DOHH2 (cell line): ENCODE data around the gene FARS2.

Source experiments
- H3F3A ChIP-seq: fragments of 200-600 bp; sonication (generic), shearing (Covaris generic); 2 replicates; pipeline ENCODE4 v1.6.0; 2016; ENCODE audit warnings: antibody characterized with exemption, mild to moderate bottlenecking; ENCODE audit not compliant: control insufficient read depth, insufficient read depth
- H3K27ac ChIP-seq: fragments of 200-600 bp; sonication (generic); 2 replicates; pipeline ENCODE4 v1.5.1; 2014; ENCODE audit warnings: low read depth, mild to moderate bottlenecking, low read length, moderate library complexity
- H3K27me3 ChIP-seq: fragments of 200-600 bp; sonication (generic); 2 replicates; pipeline ENCODE4 v1.6.1; 2014; ENCODE audit warnings: mild to moderate bottlenecking, low read length, mixed read lengths; ENCODE audit not compliant: control insufficient read depth
- H3K36me3 ChIP-seq: fragments of 200-600 bp; sonication (generic); 2 replicates; pipeline ENCODE4 v1.6.1; 2014; ENCODE audit warnings: mild to moderate bottlenecking, low read length, moderate library complexity, mixed read lengths; ENCODE audit not compliant: control insufficient read depth
- H3K4me1 ChIP-seq: fragments of 200-600 bp; sonication (generic); 2 replicates; pipeline ENCODE4 v1.6.1; 2014; ENCODE audit warnings: mild to moderate bottlenecking, low read length, mixed read lengths; ENCODE audit not compliant: control insufficient read depth
- H3K4me2 ChIP-seq: fragments of 200-600 bp; sonication (generic); 2 replicates; pipeline ENCODE4 v1.6.0; 2014; ENCODE audit warnings: mild to moderate bottlenecking, low read length, moderate library complexity
- H3K4me3 ChIP-seq: fragments of 200-600 bp; sonication (generic); 2 replicates; pipeline ENCODE4 v1.5.1; 2014; ENCODE audit warnings: mild to moderate bottlenecking, low read length, mixed read lengths
- H3K79me2 ChIP-seq: fragments of 200-600 bp; sonication (generic); 2 replicates; pipeline ENCODE4 v1.6.1; 2014; ENCODE audit warnings: mild to moderate bottlenecking, low read length, mixed read lengths; ENCODE audit not compliant: control insufficient read depth
- H3K9me2 ChIP-seq: fragments of 200-600 bp; sonication (generic); replicated peaks from 2 replicates; pipeline ENCODE4 v1.6.1; 2014; ENCODE audit warnings: mild to moderate bottlenecking, low read length, mixed read lengths; ENCODE audit not compliant: control insufficient read depth
- H3K9me3 ChIP-seq: fragments of 200-600 bp; sonication (generic); 2 replicates; pipeline ENCODE4 v1.6.1; 2014; ENCODE audit warnings: antibody characterized with exemption, low read length, mixed read lengths; ENCODE audit not compliant: control insufficient read depth, insufficient read depth
- H4K20me1 ChIP-seq: fragments of 200-600 bp; sonication (generic); 2 replicates; pipeline ENCODE4 v1.6.0; 2014; ENCODE audit warnings: low read depth, mild to moderate bottlenecking, antibody characterized with exemption, low read length, moderate library complexity; ENCODE audit not compliant: control insufficient read depth, insufficient read depth
- EZH2phosphoT487 ChIP-seq: fragments of 200-600 bp; sonication (generic); IDR thresholded peaks from 2 replicates; pipeline ENCODE4 v1.6.1; 2017; ENCODE audit warnings: borderline replicate concordance, mild to moderate bottlenecking, antibody characterized with exemption, low read length, moderate library complexity, mixed read lengths
- TF ChIP-seq, protein P1 (sequence below): fragments of 200-600 bp; sonication (generic); IDR thresholded peaks from one replicate; pipeline ENCODE4 v1.5.1; 2014; ENCODE audit warnings: antibody characterized with exemption, mild to moderate bottlenecking, low read depth, low read length; ENCODE audit not compliant: poor library complexity, severe bottlenecking

FARS2 gene

DNA sequence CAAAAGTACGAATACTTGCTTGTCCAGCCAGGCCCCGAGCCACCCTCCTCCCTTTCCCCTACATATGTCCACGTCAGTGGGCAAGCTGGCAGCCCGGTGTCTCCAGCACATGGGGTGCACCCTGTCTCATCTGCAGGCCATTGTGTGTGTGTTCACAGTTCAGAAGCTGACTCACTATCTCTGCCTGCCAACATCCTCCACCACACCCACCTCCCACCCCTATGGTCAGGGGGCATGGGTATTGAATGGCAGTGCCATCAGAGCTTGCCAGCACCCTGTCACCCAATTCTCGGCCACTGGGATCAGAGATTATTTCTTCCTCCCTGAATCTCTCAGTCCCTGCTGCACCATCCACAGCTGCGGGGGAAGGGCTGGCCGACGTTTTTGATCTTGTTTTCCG lies 195.7 kb downstream of the FARS2 start:
- H4K20me1 ChIP-seq: no peaks in the 10 kb centered on the region
- no peaks in the 10 kb centered on the region for H3K79me2 ChIP-seq
- H3K27ac ChIP-seq: no peak overlapping the region
- H3K4me2 ChIP-seq: no peak overlapping the region
- no peaks in the 10 kb centered on the region for H3K36me3 ChIP-seq
- H3K9me2 ChIP-seq: no peaks in the 10 kb centered on the region
- no peak overlapping the region for H3K4me3 ChIP-seq
- no peaks in the 10 kb centered on the region for H3K27me3 ChIP-seq
- H3K4me1 ChIP-seq: peaks cover 11% of the 10 kb centered on the region
- TF ChIP-seq, protein P1, sequence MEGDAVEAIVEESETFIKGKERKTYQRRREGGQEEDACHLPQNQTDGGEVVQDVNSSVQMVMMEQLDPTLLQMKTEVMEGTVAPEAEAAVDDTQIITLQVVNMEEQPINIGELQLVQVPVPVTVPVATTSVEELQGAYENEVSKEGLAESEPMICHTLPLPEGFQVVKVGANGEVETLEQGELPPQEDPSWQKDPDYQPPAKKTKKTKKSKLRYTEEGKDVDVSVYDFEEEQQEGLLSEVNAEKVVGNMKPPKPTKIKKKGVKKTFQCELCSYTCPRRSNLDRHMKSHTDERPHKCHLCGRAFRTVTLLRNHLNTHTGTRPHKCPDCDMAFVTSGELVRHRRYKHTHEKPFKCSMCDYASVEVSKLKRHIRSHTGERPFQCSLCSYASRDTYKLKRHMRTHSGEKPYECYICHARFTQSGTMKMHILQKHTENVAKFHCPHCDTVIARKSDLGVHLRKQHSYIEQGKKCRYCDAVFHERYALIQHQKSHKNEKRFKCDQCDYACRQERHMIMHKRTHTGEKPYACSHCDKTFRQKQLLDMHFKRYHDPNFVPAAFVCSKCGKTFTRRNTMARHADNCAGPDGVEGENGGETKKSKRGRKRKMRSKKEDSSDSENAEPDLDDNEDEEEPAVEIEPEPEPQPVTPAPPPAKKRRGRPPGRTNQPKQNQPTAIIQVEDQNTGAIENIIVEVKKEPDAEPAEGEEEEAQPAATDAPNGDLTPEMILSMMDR: no peak
- no peak for TF ChIP-seq EZH2phosphoT487
- no peaks in the 10 kb centered on the region for H3K9me3 ChIP-seq
- no peaks in the 10 kb centered on the region for H3F3A ChIP-seq

DNA sequence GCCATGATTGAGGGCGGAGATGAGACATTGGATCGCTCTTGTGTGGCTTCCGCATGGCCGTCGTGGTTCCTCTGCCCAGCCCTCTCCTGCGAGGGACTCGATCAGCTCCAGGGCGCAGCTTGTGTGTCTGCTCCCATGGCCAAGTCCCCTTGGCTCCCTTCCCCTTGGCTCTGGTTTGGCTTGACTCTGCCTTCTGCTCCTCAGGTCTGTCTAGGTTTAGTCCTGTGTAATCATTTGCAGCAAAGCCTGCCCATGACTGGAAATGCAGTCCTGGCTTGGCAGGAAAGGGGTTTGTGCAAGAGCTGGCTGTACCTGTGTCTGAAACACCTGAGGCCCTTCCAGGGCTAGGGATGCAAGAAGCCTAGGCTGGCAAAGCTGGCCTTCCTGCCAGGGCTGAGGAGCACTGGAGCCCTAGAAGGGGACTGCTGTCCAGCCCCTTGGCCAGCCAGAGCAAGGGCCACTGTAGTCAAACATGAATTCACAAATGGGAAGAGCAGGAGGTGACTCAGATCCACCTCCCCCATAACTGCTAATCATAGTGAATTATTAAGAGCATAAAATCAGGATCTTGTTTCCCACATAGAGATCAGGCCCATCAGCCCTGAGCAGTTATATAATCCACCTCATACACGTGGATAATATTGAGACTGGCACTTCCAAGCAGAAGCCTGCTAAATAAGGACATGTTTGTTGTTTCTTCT lies 196.8 kb downstream of the FARS2 start:
- Histone ChIP-seq H3K4me3 (no peak overlapping the region), H3F3A (no peaks in the 10 kb centered on the region), H4K20me1 (no peaks in the 10 kb centered on the region), H3K9me3 (no peaks in the 10 kb centered on the region), H3K36me3 (no peaks in the 10 kb centered on the region), H3K27me3 (no peaks in the 10 kb centered on the region), H3K9me2 (no peaks in the 10 kb centered on the region), H3K79me2 (no peaks in the 10 kb centered on the region), H3K4me1 (peaks cover 11% of the 10 kb centered on the region), H3K4me2 (no peak overlapping the region), H3K27ac (no peak overlapping the region)
- no peak for TF ChIP-seq EZH2phosphoT487
- TF ChIP-seq, protein P1: no peak

DNA sequence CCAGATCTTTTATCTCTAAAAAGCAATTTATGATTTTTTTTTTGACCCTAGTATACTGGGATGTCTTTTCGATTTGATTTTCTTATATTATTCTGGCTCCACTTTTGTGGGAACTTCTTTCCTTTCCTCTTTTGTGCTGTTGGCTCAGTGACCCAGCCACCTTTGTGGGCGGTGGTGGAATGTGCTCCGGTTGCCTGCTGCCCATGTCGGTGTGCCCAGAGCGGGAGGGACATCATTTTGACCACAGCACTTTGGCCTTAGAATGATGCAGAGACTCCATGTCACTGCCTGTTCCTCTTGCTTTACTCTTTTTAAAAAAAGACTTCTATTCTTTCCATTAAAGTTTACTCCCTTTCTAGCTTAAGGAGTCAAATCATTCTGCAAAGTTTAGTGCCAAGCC lies 198.0 kb downstream of the FARS2 start:
- Histone ChIP-seq H3K27me3 (no peaks in the 10 kb centered on the region), H4K20me1 (no peaks in the 10 kb centered on the region), H3K36me3 (no peaks in the 10 kb centered on the region), H3K9me2 (no peaks in the 10 kb centered on the region), H3K4me1 (peaks cover 11% of the 10 kb centered on the region), H3F3A (no peaks in the 10 kb centered on the region), H3K9me3 (no peaks in the 10 kb centered on the region), H3K4me2 (no peak overlapping the region), H3K4me3 (no peak overlapping the region), H3K27ac (no peak overlapping the region), H3K79me2 (no peaks in the 10 kb centered on the region)
- no peak for TF ChIP-seq EZH2phosphoT487
- TF ChIP-seq, protein P1: no peak
